ENCODE data around the gene ZFAND3.

GRCh38 chr6:37904590-37904989, 85.1 kb downstream of the ZFAND3 start:
- TF ChIP-seq SMC3 (IDR thresholded peaks at IDR 0.05; ENCODE audit: low read depth, low read length) (no peak), POLR2A (IDR thresholded peaks at IDR 0.05; ENCODE audit: low read depth, low read length) (no peak), CTCF (conservative IDR thresholded peaks at IDR 0.05; ENCODE audit: low read depth, low read length) (no peak), RFX5 (IDR thresholded peaks at IDR 0.05; ENCODE audit: low read depth, low read length) (no peak), FOS (IDR thresholded peaks at IDR 0.05; ENCODE audit: low read depth, low read length) (no peak), RAD21 (IDR thresholded peaks at IDR 0.05; ENCODE audit: low read length) (no peak), USF2 (IDR thresholded peaks at IDR 0.05; ENCODE audit: low read depth, low read length) (no peak), CEBPB (IDR thresholded peaks at IDR 0.05; ENCODE audit: low read depth, low read length) (no peak), MXI1 (IDR thresholded peaks at IDR 0.05; ENCODE audit: borderline replicate concordance, low read depth, low read length) (no peak), BHLHE40 (IDR thresholded peaks at IDR 0.05; ENCODE audit: low read depth, low read length) (no peak), CHD1 (IDR thresholded peaks at IDR 0.05; ENCODE audit: low read depth, low read length) (no peak), RCOR1 (IDR thresholded peaks at IDR 0.05; ENCODE audit: insufficient replicate concordance, low read length) (no peak), MAFK (IDR thresholded peaks at IDR 0.05; ENCODE audit: low read depth, low read length) (no peak)

Measured in IMR-90 (cell line).